Vagina (tissue), 2 donors: ENCODE data around the gene ACRV1.

Source experiments
- CTCF ChIP-seq, 3 experiments: fragments of 450-650 bp in 2 of 3; fragments of 200-600 bp in 1 of 3; sonication (generic) in 1 of 3; IDR thresholded peaks; one replicate each; pipeline ENCODE4 v1.5.1; 2017 to 2019; ENCODE audit warnings: antibody characterized with exemption in 3 of 3, mild to moderate bottlenecking in 2 of 3, moderate library complexity in 2 of 3
- POLR2A ChIP-seq, 2 donors: fragments of 450-650 bp; IDR thresholded peaks; one replicate each; pipeline ENCODE4 v1.6.1; 2017; ENCODE audit warnings: antibody characterized with exemption in 2 of 2, mild to moderate bottlenecking in 2 of 2, moderate library complexity in 2 of 2

GRCh38 chr11:125694951-125695350 lies 14.3 kb upstream of the ACRV1 start:
- TF ChIP-seq CTCF (IDR thresholded peaks at IDR 0.05), result no peak
- TF ChIP-seq POLR2A (IDR thresholded peaks at IDR 0.05), result no peak
